Inflammatory macrophage treated with lipopolysaccharide for 4 hours (primary cell): Measurements from ENCODE around the gene GRID2.
"Not testable (repeated sequence)": the region's sequence is repeated elsewhere in the genome, so short reads cannot be mapped to it uniquely, and the experiment has no call there.

ENCODE experiments used
- DNase-seq: peaks from one replicate; pipeline ENCODE4 v3.0.0-alpha.2; 2020

GRID2 gene

GRCh38 chr4:92305878-92306520 is 2.2 kb downstream of the GRID2 start:
- no peak for DNase-seq

DNA sequence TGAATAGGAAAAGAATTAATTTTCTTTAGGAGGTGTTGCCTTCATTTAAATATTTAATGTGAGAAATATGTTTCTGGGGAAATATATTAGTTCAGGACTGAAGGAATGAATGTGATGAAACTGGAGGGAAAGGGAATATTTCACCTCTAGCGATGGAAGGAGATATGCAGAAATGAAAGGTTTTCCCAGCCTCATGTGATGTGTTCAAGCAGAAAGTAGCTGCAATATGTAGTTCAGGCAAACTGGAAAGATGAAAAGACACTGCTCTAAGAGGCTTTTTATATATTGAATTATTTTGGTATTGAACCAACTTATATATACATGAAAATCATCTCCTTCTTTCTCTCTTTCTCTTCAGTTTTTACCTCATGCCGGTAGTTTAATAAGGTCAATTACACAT is 3.4 kb downstream of the GRID2 start:
- DNase-seq: no peak

- no peak for DNase-seq
Observed at GRCh38 chr4:92307866-92308265, 4.1 kb downstream of the GRID2 start.

- no peak for DNase-seq
Observed at GRCh38 chr4:92317047-92317446, 13.3 kb downstream of the GRID2 start.

DNA sequence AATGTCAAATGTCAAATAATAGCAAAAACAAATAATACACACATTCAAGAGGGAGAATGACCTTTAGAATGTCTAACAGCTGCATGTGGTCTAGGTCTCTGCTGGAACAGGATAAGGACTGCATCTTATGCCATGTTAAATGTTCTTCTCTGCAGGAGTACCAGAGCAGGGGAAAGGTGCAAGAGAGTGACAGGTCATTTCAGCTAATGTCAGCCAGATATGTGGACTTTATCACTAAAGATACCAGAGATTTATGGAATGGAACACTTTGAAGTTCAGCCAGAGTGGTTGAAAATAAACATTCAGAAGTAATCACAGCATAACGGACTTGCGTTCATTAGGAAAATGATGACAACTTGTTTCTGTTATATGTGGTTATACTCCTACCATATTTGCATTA is 24.3 kb downstream of the GRID2 start:
- DNase-seq: no peak

GRCh38 chr4:92333016-92333415 is 29.2 kb downstream of the GRID2 start:
- no peak for DNase-seq

GRCh38 chr4:92334716-92335350 is 31.1 kb downstream of the GRID2 start:
- DNase-seq: no peak

- no peak for DNase-seq
Observed at GRCh38 chr4:92339676-92340075, 35.9 kb downstream of the GRID2 start.

- DNase-seq: no peak
Observed at GRCh38 chr4:92344216-92344615, 40.5 kb downstream of the GRID2 start.

DNA sequence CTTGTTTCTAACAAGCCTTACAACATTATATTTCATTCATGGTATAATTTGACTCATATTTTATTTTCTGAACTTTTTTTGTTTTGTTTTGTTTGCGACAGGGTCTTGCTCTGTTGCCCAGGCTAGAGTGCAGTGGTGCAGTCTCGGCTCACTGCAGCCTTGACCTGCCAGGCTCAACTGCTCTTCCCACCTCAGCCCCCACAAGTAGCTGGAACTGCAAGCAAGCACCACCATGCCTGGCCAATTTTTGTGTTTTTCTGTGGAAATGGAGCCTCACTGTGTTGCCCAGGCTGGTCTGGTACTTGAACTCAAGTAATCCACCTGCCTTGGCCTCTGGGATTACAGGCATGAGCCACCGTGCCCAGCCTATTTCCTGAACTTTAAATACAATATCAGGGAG is 42.5 kb downstream of the GRID2 start:
- DNase-seq: no peak

- no peak for DNase-seq
Observed at GRCh38 chr4:92357966-92358365, 54.2 kb downstream of the GRID2 start.

- DNase-seq: no peak
Observed at GRCh38 chr4:92359491-92359890, 55.7 kb downstream of the GRID2 start.

GRCh38 chr4:92362028-92362427 is 58.3 kb downstream of the GRID2 start:
- DNase-seq: no peak

DNA sequence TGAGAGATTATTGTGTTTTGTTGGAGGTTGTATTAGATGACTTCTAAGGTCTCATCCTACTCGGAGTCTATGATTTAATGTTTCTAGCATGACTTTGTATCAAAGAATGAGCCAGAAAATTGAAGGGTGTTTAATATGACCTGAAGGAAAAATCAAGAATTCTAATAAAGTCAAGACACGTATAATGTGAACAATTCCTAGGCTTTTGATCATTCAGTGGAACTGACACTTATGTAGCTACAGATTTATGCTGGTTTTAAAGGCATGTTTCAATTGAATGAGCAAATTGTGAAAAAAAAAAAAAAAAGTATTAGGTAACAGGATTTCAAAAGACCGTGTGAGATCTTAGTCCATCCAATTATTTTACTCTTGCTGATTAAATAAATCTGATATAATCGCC is 64.9 kb downstream of the GRID2 start:
- no peak for DNase-seq

- DNase-seq: no peak
Observed at GRCh38 chr4:92381616-92382015, 77.8 kb downstream of the GRID2 start.

DNA sequence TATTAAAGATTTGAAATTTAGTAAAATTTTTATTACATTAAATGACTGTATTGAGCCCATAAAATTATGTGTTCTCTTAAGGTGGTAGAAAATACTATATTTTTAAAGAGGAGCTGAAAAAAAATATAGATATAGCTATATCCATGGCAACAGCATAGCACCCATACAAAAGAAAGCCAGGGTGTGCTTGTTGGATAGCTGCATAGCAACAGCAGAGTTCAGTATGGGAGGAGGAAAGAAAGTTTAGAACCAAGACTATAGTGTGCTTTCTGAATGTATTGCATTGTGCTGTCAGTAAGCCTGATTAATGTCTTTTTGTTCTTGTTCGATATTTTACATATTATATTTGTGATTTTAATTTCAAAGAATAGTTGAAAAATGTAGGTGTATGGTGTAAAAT is 78.4 kb downstream of the GRID2 start:
- DNase-seq: no peak

DNA sequence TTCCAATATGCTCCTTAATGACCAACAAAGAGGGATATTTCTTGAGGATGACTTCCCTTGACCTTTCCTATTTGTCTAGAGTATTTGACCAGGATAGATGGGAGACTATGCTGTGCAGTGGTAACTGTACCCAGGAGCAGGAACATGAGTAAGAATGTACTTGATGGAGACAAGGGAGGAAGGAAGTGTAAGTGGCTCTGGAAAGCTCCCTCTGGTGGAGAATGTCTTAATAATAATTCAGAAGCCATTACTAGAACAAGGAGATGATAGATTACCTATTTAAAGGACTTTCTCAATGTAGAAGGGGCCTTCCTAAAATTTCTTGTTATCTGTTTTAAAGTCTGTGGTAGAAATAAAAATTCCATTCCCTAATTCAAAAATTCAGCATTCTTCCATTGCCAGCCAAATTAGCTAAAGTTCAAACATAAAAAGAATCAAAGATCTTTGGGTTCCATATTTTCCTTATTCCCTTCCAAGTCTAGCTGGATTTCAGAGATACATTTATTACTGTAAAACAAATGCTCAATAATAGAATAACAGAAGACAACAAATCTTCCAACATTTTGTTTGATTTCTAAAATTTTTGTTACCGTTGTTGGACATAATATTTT is 83.8 kb downstream of the GRID2 start:
- peak; percentile 44 for DNase-seq

DNA sequence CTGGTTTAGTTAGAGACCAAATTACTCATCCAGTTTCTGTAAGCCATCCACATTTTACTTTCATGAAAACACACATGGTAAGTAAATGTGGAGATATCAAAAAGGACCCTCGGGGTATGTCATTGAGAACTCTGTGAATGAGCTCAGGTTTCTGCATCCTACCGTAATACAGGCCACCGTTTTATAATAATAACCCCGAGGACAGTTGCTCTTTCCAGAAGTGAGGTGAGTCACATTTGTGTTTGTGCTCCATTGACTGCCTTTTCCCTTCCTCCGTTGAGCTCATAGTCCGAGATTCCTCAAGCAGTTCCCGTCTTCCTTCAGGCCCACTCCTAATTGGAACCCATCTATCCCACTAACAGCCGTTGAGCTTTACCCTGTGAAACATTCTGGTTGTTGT is 95.3 kb downstream of the GRID2 start:
- DNase-seq: no peak

DNA sequence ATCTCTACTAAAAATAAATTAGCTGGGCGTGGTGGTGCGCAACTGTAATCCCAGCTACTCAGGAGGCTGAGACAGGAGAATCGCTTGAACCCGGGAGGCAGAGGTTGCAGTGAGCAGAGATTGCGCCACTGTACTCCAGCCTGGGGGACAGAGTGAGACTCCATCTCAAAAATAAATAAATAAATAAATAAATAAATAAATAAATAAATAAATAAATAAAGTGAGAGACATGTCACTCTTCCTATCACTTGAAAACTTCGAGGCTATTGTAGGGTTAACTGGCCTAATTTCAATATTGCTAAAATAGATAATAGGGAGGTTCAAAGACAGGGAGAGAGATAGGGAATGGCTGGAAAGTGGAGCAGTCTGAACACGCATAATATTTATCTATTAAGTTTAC is 99.8 kb downstream of the GRID2 start:
- not testable (repeated sequence) for DNase-seq

GRCh38 chr4:92406488-92406887 is 102.7 kb downstream of the GRID2 start:
- no peak for DNase-seq

GRCh38 chr4:92421920-92422319 is 118.2 kb downstream of the GRID2 start:
- no peak for DNase-seq

DNA sequence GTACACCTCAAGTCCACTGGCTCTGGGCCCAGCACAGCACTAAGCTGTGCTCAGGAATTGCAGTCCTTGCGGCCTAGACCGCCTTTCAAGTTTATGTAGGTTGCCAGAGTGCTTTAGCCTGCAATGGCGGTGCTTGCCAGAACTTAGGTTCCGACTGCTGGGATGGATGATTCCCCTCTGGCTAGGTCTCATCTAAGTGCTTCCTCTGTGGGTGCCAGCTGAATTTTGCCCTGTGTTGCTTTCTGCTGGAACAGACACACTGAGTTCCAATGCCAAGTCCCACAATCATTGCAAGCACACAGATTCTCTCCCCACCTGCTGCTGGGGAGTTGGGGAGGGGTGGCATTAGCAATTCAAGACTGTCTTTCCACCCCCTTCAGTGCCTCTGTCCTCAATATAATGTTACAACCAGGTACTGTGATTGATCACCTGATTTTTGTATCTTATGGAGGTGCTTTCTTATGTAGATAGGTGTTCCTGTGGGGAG is 129.5 kb downstream of the GRID2 start:
- DNase-seq: no peak

DNA sequence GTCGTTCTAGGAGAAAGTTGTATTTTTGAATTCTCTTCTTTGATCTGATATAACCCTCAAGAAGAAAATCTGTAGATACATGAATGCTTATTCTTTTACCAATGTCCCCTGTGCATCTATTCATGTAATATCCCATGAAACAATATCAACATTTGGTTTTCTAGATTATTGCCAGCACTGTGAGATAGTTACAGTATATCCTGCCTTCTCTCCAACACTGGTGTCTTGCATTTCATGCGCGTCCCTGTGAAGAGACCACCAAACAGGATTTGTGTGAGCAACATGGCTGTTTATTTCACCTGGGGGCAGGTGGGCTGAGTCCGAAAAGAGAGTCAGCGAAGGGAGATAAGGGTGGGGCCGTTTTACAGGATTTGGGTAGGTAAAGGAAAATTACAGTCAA is 135.0 kb downstream of the GRID2 start:
- DNase-seq: not testable (repeated sequence)

DNA sequence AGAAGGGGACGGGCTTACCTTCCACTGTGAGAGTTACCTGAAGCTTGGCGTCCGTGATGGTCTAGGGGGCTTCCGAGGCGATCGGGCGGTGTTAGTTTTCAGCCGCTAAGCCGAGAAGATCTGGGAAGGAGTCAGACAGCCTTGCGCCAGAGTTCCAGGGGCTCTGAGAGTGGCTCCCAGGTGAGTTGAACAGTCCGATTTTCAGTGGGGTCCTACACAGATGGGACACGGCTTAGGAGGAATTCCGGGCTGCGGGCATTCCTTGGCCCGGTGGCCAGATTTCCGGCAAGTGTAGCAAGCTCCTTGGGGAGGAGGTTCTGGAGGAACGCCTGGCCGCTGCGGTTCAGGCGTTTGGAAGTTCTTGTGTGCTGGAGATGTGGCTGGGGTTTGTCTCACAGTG is 138.4 kb downstream of the GRID2 start:
- DNase-seq: not testable (repeated sequence)
